ENCODE results near the gene GLUL.

Gene GLUL

DNA sequence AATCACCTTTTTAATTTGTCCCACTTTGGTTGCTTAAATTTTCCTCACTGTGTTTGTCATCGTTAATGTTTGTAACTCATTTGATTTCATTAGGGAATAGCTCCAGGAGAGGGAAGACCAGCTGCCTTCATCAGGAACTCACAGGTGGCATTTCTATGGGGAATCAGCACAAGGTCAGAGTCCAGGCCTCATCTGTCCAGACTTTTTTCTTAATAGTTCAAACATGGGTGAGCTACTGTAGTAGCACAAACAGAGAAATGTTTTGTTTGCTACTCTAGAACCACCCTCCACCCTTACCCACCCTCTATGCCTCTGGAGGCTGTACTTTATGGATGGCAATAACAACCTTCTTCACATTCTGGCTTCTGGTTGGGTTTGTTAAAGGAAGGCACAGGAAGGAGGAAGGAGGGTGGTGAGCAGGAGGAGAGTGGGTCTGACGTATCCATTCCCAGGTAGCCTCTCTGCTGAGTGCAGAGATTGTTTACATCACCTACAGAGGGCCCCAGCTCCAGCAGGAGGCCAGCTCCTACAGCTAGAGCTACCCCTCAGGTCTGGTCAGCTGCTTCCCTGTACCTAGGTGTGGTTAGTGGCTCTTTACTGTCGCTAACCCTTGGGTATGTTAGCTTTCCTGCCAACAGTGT, 17.0 kb upstream of the GLUL start:
- no peak overlapping the region for H3K4me3 ChIP-seq (ENCODE audit: low read length)
- no peak for TF ChIP-seq CTCF (IDR thresholded peaks at IDR 0.05; ENCODE audit: insufficient read depth, low read depth, low read length, missing control alignments)
- DNase-seq (ENCODE audit: low read depth), result no peak

GRCh38 chr1:182407724-182408123, 16.1 kb upstream of the GLUL start:
- H3K4me3 ChIP-seq (ENCODE audit: low read length), result no peak overlapping the region
- TF ChIP-seq CTCF (IDR thresholded peaks at IDR 0.05; ENCODE audit: insufficient read depth, low read depth, low read length, missing control alignments), result no peak
- no peak for DNase-seq (ENCODE audit: low read depth)

- H3K4me3 ChIP-seq (ENCODE audit: low read length), result no peak overlapping the region
- TF ChIP-seq CTCF (IDR thresholded peaks at IDR 0.05; ENCODE audit: insufficient read depth, low read depth, low read length, missing control alignments), result no peak
- peak; percentile 67 for DNase-seq (ENCODE audit: low read depth)
Observed at GRCh38 chr1:182406012-182406411, 14.4 kb upstream of the GLUL start.

DNA sequence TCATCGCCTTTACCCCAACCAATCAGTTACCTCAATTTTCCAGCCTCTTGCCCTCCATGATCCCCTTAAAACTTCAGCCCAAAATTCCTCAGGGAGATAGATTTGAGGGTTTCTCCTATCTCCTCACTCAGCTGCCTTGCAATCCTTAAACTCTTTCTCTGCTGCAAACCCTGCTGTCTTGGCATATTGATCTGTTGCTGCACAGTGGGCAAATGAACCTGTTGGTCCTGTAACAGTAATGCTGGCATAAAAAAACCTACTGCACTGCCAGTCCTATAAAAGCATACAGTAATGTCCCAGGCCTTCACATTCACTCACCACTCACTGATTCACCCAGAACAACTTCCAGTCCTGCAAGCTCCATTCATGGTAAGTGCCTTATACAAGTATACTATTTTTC, 14.0 kb upstream of the GLUL start:
- TF ChIP-seq CTCF (IDR thresholded peaks at IDR 0.05; ENCODE audit: insufficient read depth, low read depth, low read length, missing control alignments), result no peak
- H3K4me3 ChIP-seq (ENCODE audit: low read length), result no peak overlapping the region
- peak; percentile 30 for DNase-seq (ENCODE audit: low read depth)

GRCh38 chr1:182404781-182405180, 13.2 kb upstream of the GLUL start:
- H3K4me3 ChIP-seq (ENCODE audit: low read length), result no peak overlapping the region
- no peak for DNase-seq (ENCODE audit: low read depth)
- TF ChIP-seq CTCF (IDR thresholded peaks at IDR 0.05; ENCODE audit: insufficient read depth, low read depth, low read length, missing control alignments), result no peak

GRCh38 chr1:182400567-182400966, 9.0 kb upstream of the GLUL start, which contains the start of gene TEDDM1:
Gene TEDDM1 (minus strand): TSS chr1:182400667. CDS start chr1:182400485, 182 bp downstream.
- TF ChIP-seq CTCF (IDR thresholded peaks at IDR 0.05; ENCODE audit: insufficient read depth, low read depth, low read length, missing control alignments), result no peak
- no peak within 1 kb of the TSS for H3K4me3 ChIP-seq (ENCODE audit: low read length)
- no peak for DNase-seq (ENCODE audit: low read depth)

Data from epithelial cell of esophagus (primary cell).